BE2C (cell line): Measurements from ENCODE around the gene KCTD5.

ENCODE experiments used
- DNase-seq: peaks from one replicate; pipeline ENCODE4 v3.0.0-alpha.2; 2020
- H3K27me3 ChIP-seq: fragments of 250-450 bp; sonication (Bioruptor Pico); 2 replicates; pipeline ENCODE4 v1.5.1; 2020; ENCODE audit warnings: mild to moderate bottlenecking
- H3K36me3 ChIP-seq: fragments of 250-450 bp; sonication (Bioruptor Pico); 2 replicates; pipeline ENCODE4 v1.5.1; 2020; ENCODE audit warnings: mild to moderate bottlenecking
- H3K4me1 ChIP-seq: fragments of 250-450 bp; sonication (Bioruptor Pico); 2 replicates; pipeline ENCODE4 v1.5.1; 2020
- H3K4me3 ChIP-seq: 2 replicates; pipeline ENCODE4 v1.5.1; 2011; ENCODE audit warnings: low read depth, low read length
- H3K9me3 ChIP-seq: fragments of 250-450 bp; sonication (Bioruptor Pico); 2 replicates; pipeline ENCODE4 v1.5.1; 2020
- TF ChIP-seq, protein P1 (sequence below): IDR thresholded peaks from 2 replicates; pipeline ENCODE4 v1.5.1; 2012; ENCODE audit warnings: mild to moderate bottlenecking, low read depth, low read length

Gene KCTD5

DNA sequence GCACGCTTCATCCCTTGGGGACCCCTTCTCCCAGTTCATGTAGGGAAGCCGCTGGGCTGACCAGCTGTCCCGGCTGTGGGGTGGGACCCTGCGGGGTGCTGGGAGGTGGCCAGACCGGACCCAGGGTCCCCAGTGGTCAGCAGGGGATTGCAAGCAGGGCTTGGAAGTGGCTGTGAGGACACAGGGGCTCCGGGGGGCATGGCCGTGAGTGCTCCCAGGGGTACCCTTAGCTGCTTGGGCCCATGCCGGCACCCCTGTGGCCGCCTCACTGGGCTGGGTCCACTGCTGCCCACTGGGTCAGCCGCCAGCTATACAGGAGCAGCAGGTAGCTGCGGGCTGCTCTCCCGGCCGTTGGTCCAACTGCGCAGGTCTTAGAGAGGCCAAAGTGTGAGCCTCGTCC is 18.9 kb downstream of the KCTD5 start:
- Histone ChIP-seq H3K36me3 (peaks cover 52% of the 10 kb centered on the region), H3K4me3 (no peak overlapping the region), H3K9me3 (no peaks in the 10 kb centered on the region), H3K27me3 (no peaks in the 10 kb centered on the region), H3K4me1 (no peaks in the 10 kb centered on the region)
- TF ChIP-seq, protein P1, sequence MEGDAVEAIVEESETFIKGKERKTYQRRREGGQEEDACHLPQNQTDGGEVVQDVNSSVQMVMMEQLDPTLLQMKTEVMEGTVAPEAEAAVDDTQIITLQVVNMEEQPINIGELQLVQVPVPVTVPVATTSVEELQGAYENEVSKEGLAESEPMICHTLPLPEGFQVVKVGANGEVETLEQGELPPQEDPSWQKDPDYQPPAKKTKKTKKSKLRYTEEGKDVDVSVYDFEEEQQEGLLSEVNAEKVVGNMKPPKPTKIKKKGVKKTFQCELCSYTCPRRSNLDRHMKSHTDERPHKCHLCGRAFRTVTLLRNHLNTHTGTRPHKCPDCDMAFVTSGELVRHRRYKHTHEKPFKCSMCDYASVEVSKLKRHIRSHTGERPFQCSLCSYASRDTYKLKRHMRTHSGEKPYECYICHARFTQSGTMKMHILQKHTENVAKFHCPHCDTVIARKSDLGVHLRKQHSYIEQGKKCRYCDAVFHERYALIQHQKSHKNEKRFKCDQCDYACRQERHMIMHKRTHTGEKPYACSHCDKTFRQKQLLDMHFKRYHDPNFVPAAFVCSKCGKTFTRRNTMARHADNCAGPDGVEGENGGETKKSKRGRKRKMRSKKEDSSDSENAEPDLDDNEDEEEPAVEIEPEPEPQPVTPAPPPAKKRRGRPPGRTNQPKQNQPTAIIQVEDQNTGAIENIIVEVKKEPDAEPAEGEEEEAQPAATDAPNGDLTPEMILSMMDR = no peak
- no peak for DNase-seq

DNA sequence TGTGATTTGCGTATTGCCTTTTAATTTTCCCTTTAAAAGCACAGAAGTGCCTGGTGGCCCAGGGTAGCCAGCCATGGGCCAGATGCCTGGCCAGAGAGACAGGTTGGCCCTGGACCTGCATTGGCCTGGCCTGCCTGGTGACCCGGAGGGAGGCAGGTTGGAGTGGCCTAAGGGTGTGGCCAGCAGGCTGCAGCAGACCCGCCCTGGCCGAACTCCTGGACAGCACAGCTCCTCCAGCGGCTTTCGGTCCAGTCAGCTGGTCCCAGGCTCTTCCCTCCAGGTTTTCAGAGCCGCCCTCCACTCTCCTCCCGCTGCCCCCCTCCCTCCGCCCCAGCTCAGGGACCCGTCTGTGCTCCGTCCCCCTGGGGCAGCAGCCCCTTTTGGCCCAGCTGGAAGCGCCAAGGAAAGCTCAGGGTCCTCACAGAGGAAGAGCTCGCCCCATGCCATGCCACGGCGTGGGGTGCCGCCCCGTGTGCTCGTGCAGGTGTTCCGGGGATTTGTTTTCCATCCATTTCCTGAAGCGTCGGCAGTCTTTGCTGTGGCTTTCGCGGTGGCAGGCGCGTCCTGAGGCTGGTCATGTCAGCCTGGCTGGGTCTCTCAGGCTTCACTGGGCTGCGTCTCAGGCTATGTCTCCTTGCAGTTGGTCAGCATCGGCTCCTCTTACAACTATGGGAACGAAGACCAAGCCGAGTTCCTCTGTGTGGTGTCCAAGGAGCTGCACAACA is 19.6 kb downstream of the KCTD5 start:
- TF ChIP-seq, protein P1 = no peak
- Histone ChIP-seq H3K9me3 (no peaks in the 10 kb centered on the region), H3K27me3 (no peaks in the 10 kb centered on the region), H3K36me3 (peaks cover 49% of the 10 kb centered on the region), H3K4me3 (no peak overlapping the region), H3K4me1 (no peaks in the 10 kb centered on the region)
- DNase-seq = no peak

GRCh38 chr16:2702438-2702825 is 20.1 kb downstream of the KCTD5 start:
- peaks cover 49% of the 10 kb centered on the region for H3K36me3 ChIP-seq
- H3K4me3 ChIP-seq = no peak overlapping the region
- no peaks in the 10 kb centered on the region for H3K4me1 ChIP-seq
- DNase-seq = no peak
- H3K9me3 ChIP-seq = no peaks in the 10 kb centered on the region
- TF ChIP-seq, protein P1 = no peak
- no peaks in the 10 kb centered on the region for H3K27me3 ChIP-seq

DNA sequence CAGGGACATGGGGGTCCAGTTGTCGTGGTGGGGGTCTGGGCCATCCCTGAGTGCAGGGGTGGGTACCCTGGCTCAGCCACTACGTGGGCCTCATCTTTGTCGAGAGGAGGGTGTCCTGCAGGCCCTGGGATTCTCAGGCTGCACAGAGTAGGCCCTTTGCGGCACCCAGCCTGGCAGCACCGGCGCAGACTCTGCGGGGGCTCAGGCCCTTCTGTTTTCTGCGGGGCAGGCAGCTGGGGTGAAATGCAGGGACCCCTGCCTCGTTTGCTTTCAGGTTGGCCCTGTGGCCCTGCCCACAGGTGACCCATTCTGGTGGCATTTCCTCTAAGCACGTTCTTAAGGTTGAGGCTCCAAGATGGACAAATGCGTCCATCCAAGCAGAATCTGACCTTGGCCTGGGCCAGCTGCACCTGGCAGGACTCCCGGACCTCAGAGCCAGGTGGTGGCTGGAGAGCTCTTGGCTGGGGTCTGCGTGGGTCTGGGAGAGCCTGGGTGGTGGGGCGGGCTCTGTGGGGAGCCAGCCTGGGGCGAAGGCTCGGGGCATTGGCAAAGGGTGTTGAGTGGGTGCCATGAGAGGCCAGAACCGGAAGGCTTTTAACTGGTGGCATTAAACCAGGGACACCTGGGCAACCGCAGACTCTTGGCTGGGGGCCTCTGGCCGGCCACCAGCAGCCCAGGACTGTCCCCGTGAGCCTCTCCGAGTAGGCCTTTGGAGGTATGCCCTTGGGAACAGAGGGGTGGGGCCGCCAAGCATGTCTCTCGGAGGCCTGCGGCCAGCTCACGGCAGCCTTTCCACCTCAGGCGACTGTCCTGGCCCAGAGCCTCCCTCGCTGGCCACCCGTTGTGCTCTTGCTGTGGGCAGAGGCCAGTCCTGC is 20.8 kb downstream of the KCTD5 start:
- Histone ChIP-seq H3K27me3 (no peaks in the 10 kb centered on the region), H3K4me1 (no peaks in the 10 kb centered on the region), H3K9me3 (no peaks in the 10 kb centered on the region), H3K4me3 (no peak overlapping the region), H3K36me3 (peaks cover 55% of the 10 kb centered on the region)
- TF ChIP-seq, protein P1 = no peak
- no peak for DNase-seq

- no peak overlapping the region for H3K4me3 ChIP-seq
- DNase-seq = no peak
- TF ChIP-seq, protein P1 = no peak
- H3K9me3 ChIP-seq = no peaks in the 10 kb centered on the region
- H3K27me3 ChIP-seq = no peaks in the 10 kb centered on the region
- peaks cover 53% of the 10 kb centered on the region for H3K36me3 ChIP-seq
- H3K4me1 ChIP-seq = no peaks in the 10 kb centered on the region
Measured at GRCh38 chr16:2704166-2704982, 22.1 kb downstream of the KCTD5 start.
